ENCODE data around the gene EIF4EBP2. TPM values are rescaled to one million over a fixed set of nuclear protein-coding genes. Genes with fewer than 3 reads are reported as not detected.

Gene EIF4EBP2
- total RNA-seq, 1 experiment from 2014 or later, result 91.9 TPM

- no TSS peak for BruUV-seq (replicated peaks)
- no peak for DNase-seq (ENCODE audit: low spot score)
- Histone ChIP-seq H3K27ac (ENCODE audit: low read depth, low read length, poor library complexity, severe bottlenecking) (no peak overlapping the region), H3K4me3 (ENCODE audit: low read depth, low read length, poor library complexity, severe bottlenecking) (no peak overlapping the region), H3K9me3 (ENCODE audit: low read depth, low read length, poor library complexity, severe bottlenecking) (no peaks in the 10 kb centered on the region), H3K27me3 (replicated peaks; ENCODE audit: insufficient read depth, low read depth, low read length, poor library complexity) (no peaks in the 10 kb centered on the region), H3K4me1 (ENCODE audit: insufficient read depth, low read length, poor library complexity, severe bottlenecking) (peaks cover 15% of the 10 kb centered on the region), H3K36me3 (ENCODE audit: insufficient read depth, low read length, poor library complexity, severe bottlenecking) (no peaks in the 10 kb centered on the region)
- ChIA-PET POLR2A (ENCODE audit: low non-redundant PET) (no interaction called here), CTCF (no interaction called here)
- TF ChIP-seq EZH2 (IDR thresholded peaks at IDR 0.05; ENCODE audit: borderline replicate concordance, low read depth, low read length, poor library complexity, severe bottlenecking), result no peak
- TF ChIP-seq, protein P1, sequence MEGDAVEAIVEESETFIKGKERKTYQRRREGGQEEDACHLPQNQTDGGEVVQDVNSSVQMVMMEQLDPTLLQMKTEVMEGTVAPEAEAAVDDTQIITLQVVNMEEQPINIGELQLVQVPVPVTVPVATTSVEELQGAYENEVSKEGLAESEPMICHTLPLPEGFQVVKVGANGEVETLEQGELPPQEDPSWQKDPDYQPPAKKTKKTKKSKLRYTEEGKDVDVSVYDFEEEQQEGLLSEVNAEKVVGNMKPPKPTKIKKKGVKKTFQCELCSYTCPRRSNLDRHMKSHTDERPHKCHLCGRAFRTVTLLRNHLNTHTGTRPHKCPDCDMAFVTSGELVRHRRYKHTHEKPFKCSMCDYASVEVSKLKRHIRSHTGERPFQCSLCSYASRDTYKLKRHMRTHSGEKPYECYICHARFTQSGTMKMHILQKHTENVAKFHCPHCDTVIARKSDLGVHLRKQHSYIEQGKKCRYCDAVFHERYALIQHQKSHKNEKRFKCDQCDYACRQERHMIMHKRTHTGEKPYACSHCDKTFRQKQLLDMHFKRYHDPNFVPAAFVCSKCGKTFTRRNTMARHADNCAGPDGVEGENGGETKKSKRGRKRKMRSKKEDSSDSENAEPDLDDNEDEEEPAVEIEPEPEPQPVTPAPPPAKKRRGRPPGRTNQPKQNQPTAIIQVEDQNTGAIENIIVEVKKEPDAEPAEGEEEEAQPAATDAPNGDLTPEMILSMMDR (conservative IDR thresholded peaks at IDR 0.05; ENCODE audit: low read depth, low read length), result no peak
- intact Hi-C loops (cut with micrococcal nuclease; ENCODE audit: unreplicated experiment), result no loop called here
These were observed 70.8 kb downstream of the EIF4EBP2 start for GRCh38 chr10:70474780-70475179.

GRCh38 chr10:70475661-70476060 is 71.7 kb downstream of the EIF4EBP2 start:
- TF ChIP-seq, protein P1 (conservative IDR thresholded peaks at IDR 0.05; ENCODE audit: low read depth, low read length), result no peak
- no peak for TF ChIP-seq EZH2 (IDR thresholded peaks at IDR 0.05; ENCODE audit: borderline replicate concordance, low read depth, low read length, poor library complexity, severe bottlenecking)
- Histone ChIP-seq H3K27me3 (replicated peaks; ENCODE audit: insufficient read depth, low read depth, low read length, poor library complexity) (no peaks in the 10 kb centered on the region), H3K36me3 (ENCODE audit: insufficient read depth, low read length, poor library complexity, severe bottlenecking) (no peaks in the 10 kb centered on the region), H3K9me3 (ENCODE audit: low read depth, low read length, poor library complexity, severe bottlenecking) (no peaks in the 10 kb centered on the region), H3K27ac (ENCODE audit: low read depth, low read length, poor library complexity, severe bottlenecking) (no peak overlapping the region), H3K4me3 (ENCODE audit: low read depth, low read length, poor library complexity, severe bottlenecking) (no peak overlapping the region), H3K4me1 (ENCODE audit: insufficient read depth, low read length, poor library complexity, severe bottlenecking) (peaks cover 20% of the 10 kb centered on the region)
- no peak for DNase-seq (ENCODE audit: low spot score)
- intact Hi-C loops (cut with micrococcal nuclease; ENCODE audit: unreplicated experiment), result no loop called here
- no TSS peak for BruUV-seq (replicated peaks)
- POLR2A ChIA-PET (ENCODE audit: low non-redundant PET), result no interaction called here
- CTCF ChIA-PET, result no interaction called here

- peaks cover 20% of the 10 kb centered on the region for H3K4me1 ChIP-seq (ENCODE audit: insufficient read depth, low read length, poor library complexity, severe bottlenecking)
- no peaks in the 10 kb centered on the region for H3K36me3 ChIP-seq (ENCODE audit: insufficient read depth, low read length, poor library complexity, severe bottlenecking)
- ChIA-PET CTCF (no interaction called here), POLR2A (ENCODE audit: low non-redundant PET) (no interaction called here)
- no peak for DNase-seq (ENCODE audit: low spot score)
- no peak overlapping the region for H3K4me3 ChIP-seq (ENCODE audit: low read depth, low read length, poor library complexity, severe bottlenecking)
- TF ChIP-seq, protein P1 (conservative IDR thresholded peaks at IDR 0.05; ENCODE audit: low read depth, low read length), result no peak
- TF ChIP-seq EZH2 (IDR thresholded peaks at IDR 0.05; ENCODE audit: borderline replicate concordance, low read depth, low read length, poor library complexity, severe bottlenecking), result no peak
- no peaks in the 10 kb centered on the region for H3K27me3 ChIP-seq (replicated peaks; ENCODE audit: insufficient read depth, low read depth, low read length, poor library complexity)
- H3K9me3 ChIP-seq (ENCODE audit: low read depth, low read length, poor library complexity, severe bottlenecking), result no peaks in the 10 kb centered on the region
- intact Hi-C loops (cut with micrococcal nuclease; ENCODE audit: unreplicated experiment), result no loop called here
- no TSS peak for BruUV-seq (replicated peaks)
- H3K27ac ChIP-seq (ENCODE audit: low read depth, low read length, poor library complexity, severe bottlenecking), result no peak overlapping the region
These were observed 72.5 kb downstream of the EIF4EBP2 start for GRCh38 chr10:70476249-70477035.

Data from A673 (cell line).